Lung (tissue), 12 donors: ENCODE measurements around the gene CPPED1. TPM values are rescaled to one million over a fixed set of nuclear protein-coding genes. Genes with fewer than 3 reads are reported as not detected.

Experiments used
- ATAC-seq: fragments of 200-7000 bp; cut with Tn5 transposase; one replicate; pipeline ENCODE4 v1.9.1; 2020; ENCODE audit warnings: moderate number of reproducible peaks; ENCODE audit not compliant: insufficient read depth, low FRiP score
- DNase-seq, 3 donors: peaks; one replicate each; pipeline ENCODE4 v3.0.0-alpha.2; 2013 to 2017
- H3K27ac ChIP-seq, 2 donors: one replicate each; pipeline ENCODE4 v1.5.1; 2013; ENCODE audit warnings: mild to moderate bottlenecking in 2 of 2, moderate library complexity in 2 of 2, control low read depth in 1 of 2, inconsistent platforms in 1 of 2, low read depth in 1 of 2, low read length in 1 of 2
- H3K27me3 ChIP-seq, 3 donors: one replicate each; pipeline ENCODE4 v1.5.1; 2013; ENCODE audit warnings: low read length in 2 of 3; ENCODE audit not compliant: control insufficient read depth in 3 of 3, insufficient read depth in 3 of 3
- H3K36me3 ChIP-seq, 4 donors: one replicate each; pipeline ENCODE4 v1.5.1; 2013; ENCODE audit warnings: low read length in 4 of 4, mild to moderate bottlenecking in 1 of 4, moderate library complexity in 1 of 4; ENCODE audit not compliant: control insufficient read depth in 4 of 4, insufficient read depth in 4 of 4
- H3K4me1 ChIP-seq, 5 donors: one replicate each; pipeline ENCODE4 v1.5.1; 2013; ENCODE audit warnings: low read length in 5 of 5, mild to moderate bottlenecking in 2 of 5, moderate library complexity in 1 of 5; ENCODE audit not compliant: control insufficient read depth in 5 of 5, insufficient read depth in 5 of 5
- H3K4me3 ChIP-seq: one replicate; pipeline ENCODE4 v1.5.1; 2013; ENCODE audit warnings: mild to moderate bottlenecking, control low read depth, moderate library complexity
- H3K9ac ChIP-seq, 2 donors: one replicate each; pipeline ENCODE4 v1.5.1; 2013; ENCODE audit warnings: low read length in 2 of 2, control low read depth in 1 of 2; ENCODE audit not compliant: insufficient read depth in 1 of 2
- H3K9me3 ChIP-seq, 4 donors: one replicate each; pipeline ENCODE4 v1.5.1; 2013; ENCODE audit warnings: low read length in 3 of 4, mild to moderate bottlenecking in 1 of 4, moderate library complexity in 1 of 4; ENCODE audit not compliant: control insufficient read depth in 4 of 4, insufficient read depth in 3 of 4
- WGBS, 2 donors: extraction: QIAGEN DNeasy Blood & Tissue Kit; methylation state at CpG; one replicate each; pipeline ENCODE4 v1.1.7; 2013; 5-methylcytosine and 5-hydroxymethylcytosine counted together
- polyA plus RNA-seq, 2 donors: library from polyadenylated mRNA; stranded (reverse); fragments of 200-250 nt; gene quantifications; one replicate each; pipeline ENCODE4 v1.2.1, GENCODE V29; 2013
- total RNA-seq, 2 donors: library from RNA; depleted of rRNA in 1 of 2; stranded (reverse); fragments of >200 nt in 1 of 2; gene quantifications; one replicate each; pipeline ENCODE4 v1.2.1, GENCODE V29; 2014 to 2021
- TF ChIP-seq, protein P1 (sequence below): IDR thresholded peaks from 2 replicates; pipeline ENCODE4 v1.5.1; 2012; ENCODE audit warnings: mild to moderate bottlenecking; ENCODE audit errors: control extremely low read depth, extremely low read depth
- donor health status: control.
- donor health status: control.
- donor health status: Bipolar disorder and iron deficiency.
- donor health status: healthy.
- donor health status: DM: yes; HTN: yes; CAD: no.

CPPED1 gene
- total and polyA plus RNA-seq, 4 donors, result 9.8 to 32.5 (median 14.2) TPM

GRCh38 chr16:12690024-12690423, 113.7 kb downstream of the CPPED1 start:
- H3K9ac ChIP-seq, result no peak overlapping the region
- no peaks in the 10 kb centered on the region for H3K4me1 ChIP-seq
- DNase-seq, result no peak
- H3K9me3 ChIP-seq, result peaks cover 0 to 4% (median 0%) of the 10 kb centered on the region in 4 donors
- H3K4me3 ChIP-seq, result no peak overlapping the region
- no peak for ATAC-seq
- TF ChIP-seq, protein P1, sequence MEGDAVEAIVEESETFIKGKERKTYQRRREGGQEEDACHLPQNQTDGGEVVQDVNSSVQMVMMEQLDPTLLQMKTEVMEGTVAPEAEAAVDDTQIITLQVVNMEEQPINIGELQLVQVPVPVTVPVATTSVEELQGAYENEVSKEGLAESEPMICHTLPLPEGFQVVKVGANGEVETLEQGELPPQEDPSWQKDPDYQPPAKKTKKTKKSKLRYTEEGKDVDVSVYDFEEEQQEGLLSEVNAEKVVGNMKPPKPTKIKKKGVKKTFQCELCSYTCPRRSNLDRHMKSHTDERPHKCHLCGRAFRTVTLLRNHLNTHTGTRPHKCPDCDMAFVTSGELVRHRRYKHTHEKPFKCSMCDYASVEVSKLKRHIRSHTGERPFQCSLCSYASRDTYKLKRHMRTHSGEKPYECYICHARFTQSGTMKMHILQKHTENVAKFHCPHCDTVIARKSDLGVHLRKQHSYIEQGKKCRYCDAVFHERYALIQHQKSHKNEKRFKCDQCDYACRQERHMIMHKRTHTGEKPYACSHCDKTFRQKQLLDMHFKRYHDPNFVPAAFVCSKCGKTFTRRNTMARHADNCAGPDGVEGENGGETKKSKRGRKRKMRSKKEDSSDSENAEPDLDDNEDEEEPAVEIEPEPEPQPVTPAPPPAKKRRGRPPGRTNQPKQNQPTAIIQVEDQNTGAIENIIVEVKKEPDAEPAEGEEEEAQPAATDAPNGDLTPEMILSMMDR, result no peak
- no peaks in the 10 kb centered on the region for H3K27me3 ChIP-seq
- H3K36me3 ChIP-seq, result peaks cover 0 to 1% (median 0%) of the 10 kb centered on the region in 4 donors
- H3K27ac ChIP-seq, result no peak overlapping the region
- WGBS, 2 donors, result 76 to 99% methylated on average over 5 of the region's 5 CpGs

DNA sequence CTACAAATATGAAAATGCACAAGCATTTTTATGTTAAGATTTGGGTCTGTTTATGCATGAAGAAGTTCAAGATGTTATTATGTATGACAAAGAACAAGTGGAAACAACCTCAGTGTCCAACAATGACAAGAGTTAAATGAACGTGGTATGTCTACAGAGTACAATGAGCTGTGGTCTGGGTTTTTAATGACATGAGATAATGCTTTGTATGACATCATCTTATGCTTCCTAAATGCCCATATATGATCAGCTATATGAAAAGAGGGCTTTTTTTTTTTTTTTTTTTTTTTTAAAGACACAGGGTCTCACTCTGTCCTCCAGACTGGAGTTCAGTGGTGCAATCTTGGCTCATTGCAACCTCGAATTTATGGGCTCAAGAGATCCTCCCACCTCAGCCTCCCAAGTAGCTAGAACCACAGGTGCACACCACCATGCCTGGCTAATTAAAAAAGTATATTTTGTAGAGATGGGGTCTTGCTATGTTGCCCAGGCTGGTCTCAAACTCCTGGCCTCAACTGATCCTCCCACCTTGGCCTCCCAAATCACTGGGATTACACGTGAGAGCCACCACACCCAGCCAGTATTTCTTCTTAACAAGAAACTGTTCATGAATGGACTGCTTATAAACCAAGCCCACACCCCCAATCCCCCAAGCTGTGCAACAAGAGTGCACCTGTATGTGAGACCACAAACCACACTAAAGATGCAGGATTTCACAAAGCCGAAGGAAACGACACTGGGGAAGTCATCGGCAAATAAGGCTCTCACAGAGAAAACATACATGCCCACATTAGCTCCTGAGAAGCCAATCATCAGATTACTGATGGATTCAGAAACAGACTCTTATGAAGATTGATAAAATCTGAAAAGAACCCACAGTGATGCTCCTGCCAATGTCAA, 114.5 kb downstream of the CPPED1 start:
- Histone ChIP-seq H3K9ac (no peak overlapping the region), H3K4me1 (no peaks in the 10 kb centered on the region), H3K27me3 (no peaks in the 10 kb centered on the region), H3K4me3 (no peak overlapping the region), H3K9me3 (peaks cover 0 to 4% (median 0%) of the 10 kb centered on the region in 4 donors), H3K36me3 (peaks cover 0 to 1% (median 0%) of the 10 kb centered on the region in 4 donors), H3K27ac (no peak overlapping the region)
- WGBS, 2 donors, result 84 to 85% methylated on average over 6 of the region's 6 CpGs
- DNase-seq (no peak), ATAC-seq (no peak)
- TF ChIP-seq, protein P1, result no peak

GRCh38 chr16:12685806-12686205, 117.9 kb downstream of the CPPED1 start:
- TF ChIP-seq, protein P1, result no peak
- Histone ChIP-seq H3K9me3 (peaks cover 0 to 4% (median 0%) of the 10 kb centered on the region in 4 donors), H3K4me3 (no peak overlapping the region), H3K9ac (no peak overlapping the region), H3K36me3 (no peaks in the 10 kb centered on the region), H3K4me1 (peaks cover 0 to 2% (median 0%) of the 10 kb centered on the region in 5 donors), H3K27ac (no peak overlapping the region), H3K27me3 (no peaks in the 10 kb centered on the region)
- 49 to 64% methylated on average over 5 of the region's 5 CpGs for WGBS, 2 donors
- no peak for DNase-seq
- no peak for ATAC-seq
